ENCODE results near the gene KCNJ4.
"Not testable (repeated sequence)": the region's sequence is repeated elsewhere in the genome, so short reads cannot be mapped to it uniquely, and the experiment has no call there.

Gene KCNJ4

GRCh38 chr22:38470179-38470578 lies 15.2 kb upstream of the KCNJ4 start:
- DNase-seq (ENCODE audit: low read depth): not testable (repeated sequence)

GRCh38 chr22:38469306-38469781 lies 14.3 kb upstream of the KCNJ4 start:
- no peak for DNase-seq (ENCODE audit: low read depth)

GRCh38 chr22:38468443-38469305 lies 13.7 kb upstream of the KCNJ4 start:
- no peak for DNase-seq (ENCODE audit: low read depth)

- DNase-seq (ENCODE audit: low read depth): peak; percentile 76
Observed at GRCh38 chr22:38467904-38468442, 13.0 kb upstream of the KCNJ4 start, which contains the start of gene KDELR3. KDELR3 (plus strand) TSS chr22:38468096; CDS start chr22:38468234, 138 bp downstream.

- no peak for DNase-seq (ENCODE audit: low read depth)
Observed at GRCh38 chr22:38467438-38467903, 12.5 kb upstream of the KCNJ4 start.

GRCh38 chr22:38465673-38466490 lies 10.9 kb upstream of the KCNJ4 start:
- DNase-seq (ENCODE audit: low read depth): no peak

GRCh38 chr22:38464992-38465672 lies 10.1 kb upstream of the KCNJ4 start:
- no peak for DNase-seq (ENCODE audit: low read depth)

- peak; percentile 44 for DNase-seq (ENCODE audit: low read depth)
Observed at GRCh38 chr22:38462960-38463784, 8.2 kb upstream of the KCNJ4 start.

- DNase-seq (ENCODE audit: low read depth): peak; percentile 88
Observed at GRCh38 chr22:38461414-38462081, 6.5 kb upstream of the KCNJ4 start.

- no peak for DNase-seq (ENCODE audit: low read depth)
Observed at GRCh38 chr22:38461057-38461413, 6.0 kb upstream of the KCNJ4 start.

GRCh38 chr22:38460426-38460840 lies 5.4 kb upstream of the KCNJ4 start:
- DNase-seq (ENCODE audit: low read depth): no peak

GRCh38 chr22:38456841-38457699 lies 2.1 kb upstream of the KCNJ4 start:
- DNase-seq (ENCODE audit: low read depth): no peak

GRCh38 chr22:38456272-38456835 lies 1.4 kb upstream of the KCNJ4 start:
- no peak for DNase-seq (ENCODE audit: low read depth)

GRCh38 chr22:38455530-38456271 lies 702 bp upstream of the KCNJ4 start:
- peak; percentile 24 for DNase-seq (ENCODE audit: low read depth)

GRCh38 chr22:38454353-38455075 lies 485 bp downstream of the KCNJ4 start:
- no peak for DNase-seq (ENCODE audit: low read depth)

GRCh38 chr22:38453996-38454352 lies 1.0 kb downstream of the KCNJ4 start:
- DNase-seq (ENCODE audit: low read depth): no peak

- DNase-seq (ENCODE audit: low read depth): no peak
Observed at GRCh38 chr22:38453066-38453672, 1.8 kb downstream of the KCNJ4 start.
